ENCODE measurements around the gene SLC45A1. TPM values are rescaled to one million over a fixed set of nuclear protein-coding genes. Genes with fewer than 3 reads are reported as not detected.

SLC45A1 gene
- total RNA-seq, 3 donors from 2014 or later (not counting 1 experiment from before 2014, with no cell fraction given) = 0.45 to 0.68 (median 0.52) TPM

- no peak for ATAC-seq
- Mint-ChIP-seq H3K27ac (no peak overlapping the region), H3K4me1 (peaks cover 5 to 6% of the 10 kb centered on the region in 2 donors), H3K36me3 (no peaks in the 10 kb centered on the region), H3K4me3 (no peak overlapping the region), H3K9me3 (no peaks in the 10 kb centered on the region), H3K27me3 (ENCODE audit: low read depth in 2 of 2) (peaks cover 0 to 3% of the 10 kb centered on the region in 2 donors)
- WGBS (ENCODE audit: insufficient coverage) = 91% methylated on average over 21 of the region's 21 CpGs
- no peak for DNase-seq
- TF ChIP-seq CTCF (IDR thresholded peaks at IDR 0.05) = no peak
- Histone ChIP-seq H3K9me3 (ENCODE audit: control insufficient read depth, insufficient read depth, low read length) (no peaks in the 10 kb centered on the region), H3K4me3 (ENCODE audit: low read length) (no peak overlapping the region), H3K27ac (ENCODE audit: low read length) (no peak overlapping the region), H3K36me3 (ENCODE audit: control insufficient read depth, insufficient read depth, low read length) (peaks cover 21% of the 10 kb centered on the region), H3K4me1 (ENCODE audit: control insufficient read depth, insufficient read depth, low read length) (peaks cover 6% of the 10 kb centered on the region), H3K27me3 (ENCODE audit: control insufficient read depth, insufficient read depth, low read length) (no peaks in the 10 kb centered on the region)
- intact Hi-C loops (cut with micrococcal nuclease) = no loop called here
Observed at GRCh38 chr1:8352886-8353785, 35.2 kb downstream of the SLC45A1 start.

GRCh38 chr1:8354038-8354437, 36.1 kb downstream of the SLC45A1 start:
- no peak for ATAC-seq
- no peaks in the 10 kb centered on the region for H3K4me1 ChIP-seq (ENCODE audit: control insufficient read depth, insufficient read depth, low read length)
- no peak overlapping the region for H3K27ac Mint-ChIP-seq
- no peaks in the 10 kb centered on the region for H3K36me3 Mint-ChIP-seq
- intact Hi-C loops (cut with micrococcal nuclease) = no loop called here
- H3K27me3 ChIP-seq (ENCODE audit: control insufficient read depth, insufficient read depth, low read length) = no peaks in the 10 kb centered on the region
- H3K36me3 ChIP-seq (ENCODE audit: control insufficient read depth, insufficient read depth, low read length) = peaks cover 30% of the 10 kb centered on the region
- H3K27me3 Mint-ChIP-seq (ENCODE audit: low read depth in 2 of 2) = peaks cover 0 to under 1% of the 10 kb centered on the region in 2 donors
- H3K9me3 Mint-ChIP-seq = no peaks in the 10 kb centered on the region
- 98% methylated on average over 6 of the region's 8 CpGs for WGBS (ENCODE audit: insufficient coverage)
- no peak overlapping the region for H3K4me3 ChIP-seq (ENCODE audit: low read length)
- H3K27ac ChIP-seq (ENCODE audit: low read length) = no peak overlapping the region
- H3K4me1 Mint-ChIP-seq = peaks cover under 1 to 1% of the 10 kb centered on the region in 2 donors
- H3K4me3 Mint-ChIP-seq = no peak overlapping the region
- DNase-seq = no peak
- TF ChIP-seq CTCF (IDR thresholded peaks at IDR 0.05) = no peak
- H3K9me3 ChIP-seq (ENCODE audit: control insufficient read depth, insufficient read depth, low read length) = no peaks in the 10 kb centered on the region

GRCh38 chr1:8355439-8356255, 37.7 kb downstream of the SLC45A1 start:
- DNase-seq = no peak

More at GRCh38 chr1:8355439-8356255, 37.7 kb downstream of the SLC45A1 start:
- no peaks in the 10 kb centered on the region for H3K36me3 Mint-ChIP-seq
- no peaks in the 10 kb centered on the region for H3K27me3 Mint-ChIP-seq (ENCODE audit: low read depth in 2 of 2)
- H3K36me3 ChIP-seq (ENCODE audit: control insufficient read depth, insufficient read depth, low read length) = peaks cover 36% of the 10 kb centered on the region
- TF ChIP-seq CTCF (IDR thresholded peaks at IDR 0.05) = no peak
- H3K27ac Mint-ChIP-seq = no peak overlapping the region
- no peaks in the 10 kb centered on the region for H3K9me3 Mint-ChIP-seq
- ATAC-seq = no peak
- H3K4me1 ChIP-seq (ENCODE audit: control insufficient read depth, insufficient read depth, low read length) = no peaks in the 10 kb centered on the region
- intact Hi-C loops (cut with micrococcal nuclease) = no loop called here
- no peak overlapping the region for H3K4me3 Mint-ChIP-seq
- no peak overlapping the region for H3K27ac ChIP-seq (ENCODE audit: low read length)
- WGBS (ENCODE audit: insufficient coverage) = 95% methylated on average over 21 of the region's 24 CpGs
- no peaks in the 10 kb centered on the region for H3K27me3 ChIP-seq (ENCODE audit: control insufficient read depth, insufficient read depth, low read length)
- H3K4me3 ChIP-seq (ENCODE audit: low read length) = no peak overlapping the region
- H3K4me1 Mint-ChIP-seq = no peaks in the 10 kb centered on the region
- H3K9me3 ChIP-seq (ENCODE audit: control insufficient read depth, insufficient read depth, low read length) = no peaks in the 10 kb centered on the region
